ENCODE data around the gene RBP2. TPM values are rescaled to one million over a fixed set of nuclear protein-coding genes. Genes with fewer than 3 reads are reported as not detected.

RBP2 gene
- polyA plus RNA-seq, 2 of the 4 experiments (the other 2 are of a cell fraction), result not detected

DNA sequence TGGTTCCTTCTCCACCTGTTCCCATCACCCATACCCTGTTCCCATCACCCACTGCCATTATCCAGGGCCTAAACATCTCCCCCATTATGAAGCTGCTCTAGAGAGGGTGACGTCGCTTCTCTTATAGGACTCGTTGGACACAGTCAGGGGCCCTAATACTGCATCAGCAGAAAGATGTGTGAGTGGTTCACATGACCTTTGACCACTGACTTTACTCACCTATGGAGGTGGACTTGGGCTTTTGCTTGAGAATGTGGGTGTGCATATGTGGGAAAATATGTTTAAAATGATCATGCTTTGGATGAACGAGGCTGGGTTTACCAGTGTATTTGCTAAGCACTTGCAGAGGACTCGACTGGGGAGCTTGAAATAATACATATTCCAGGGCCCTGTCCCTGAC lies 26.8 kb downstream of the RBP2 start:
- DNase-seq (ENCODE audit: low read depth in 1 of 2, low spot score in 1 of 2) (no peak), FAIRE-seq (no peak), ATAC-seq (no peak)
- TF ChIP-seq POLR2A (IDR thresholded peaks at IDR 0.05; ENCODE audit: low read length) (no peak), CHD2 (IDR thresholded peaks at IDR 0.05; ENCODE audit: low read length, partially characterized antibody) (no peak), BHLHE40 (IDR thresholded peaks at IDR 0.05; ENCODE audit: low read depth, low read length) (no peak), EP300 (IDR thresholded peaks at IDR 0.05) (no peak), HOXB5 (CRISPR knock-in tag; IDR thresholded peaks at IDR 0.05) (no peak), ZC3H11A (IDR thresholded peaks at IDR 0.05) (no peak), JUN (IDR thresholded peaks at IDR 0.05) (no peak), NPAS2 (CRISPR knock-in tag; IDR thresholded peaks at IDR 0.05; ENCODE audit: borderline replicate concordance) (no peak), MYC (IDR thresholded peaks at IDR 0.05; ENCODE audit: borderline replicate concordance, low read length) (no peak), EHF (CRISPR knock-in tag; IDR thresholded peaks at IDR 0.05) (no peak)
- TF ChIP-seq, protein P1, sequence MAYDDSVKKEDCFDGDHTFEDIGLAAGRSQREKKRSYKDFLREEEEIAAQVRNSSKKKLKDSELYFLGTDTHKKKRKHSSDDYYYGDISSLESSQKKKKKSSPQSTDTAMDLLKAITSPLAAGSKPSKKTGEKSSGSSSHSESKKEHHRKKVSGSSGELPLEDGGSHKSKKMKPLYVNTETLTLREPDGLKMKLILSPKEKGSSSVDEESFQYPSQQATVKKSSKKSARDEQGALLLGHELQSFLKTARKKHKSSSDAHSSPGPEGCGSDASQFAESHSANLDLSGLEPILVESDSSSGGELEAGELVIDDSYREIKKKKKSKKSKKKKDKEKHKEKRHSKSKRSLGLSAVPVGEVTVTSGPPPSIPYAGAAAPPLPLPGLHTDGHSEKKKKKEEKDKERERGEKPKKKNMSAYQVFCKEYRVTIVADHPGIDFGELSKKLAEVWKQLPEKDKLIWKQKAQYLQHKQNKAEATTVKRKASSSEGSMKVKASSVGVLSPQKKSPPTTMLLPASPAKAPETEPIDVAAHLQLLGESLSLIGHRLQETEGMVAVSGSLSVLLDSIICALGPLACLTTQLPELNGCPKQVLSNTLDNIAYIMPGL (CRISPR knock-in tag; IDR thresholded peaks at IDR 0.05; ENCODE audit: borderline replicate concordance), result no peak
- TF ChIP-seq, protein P2, sequence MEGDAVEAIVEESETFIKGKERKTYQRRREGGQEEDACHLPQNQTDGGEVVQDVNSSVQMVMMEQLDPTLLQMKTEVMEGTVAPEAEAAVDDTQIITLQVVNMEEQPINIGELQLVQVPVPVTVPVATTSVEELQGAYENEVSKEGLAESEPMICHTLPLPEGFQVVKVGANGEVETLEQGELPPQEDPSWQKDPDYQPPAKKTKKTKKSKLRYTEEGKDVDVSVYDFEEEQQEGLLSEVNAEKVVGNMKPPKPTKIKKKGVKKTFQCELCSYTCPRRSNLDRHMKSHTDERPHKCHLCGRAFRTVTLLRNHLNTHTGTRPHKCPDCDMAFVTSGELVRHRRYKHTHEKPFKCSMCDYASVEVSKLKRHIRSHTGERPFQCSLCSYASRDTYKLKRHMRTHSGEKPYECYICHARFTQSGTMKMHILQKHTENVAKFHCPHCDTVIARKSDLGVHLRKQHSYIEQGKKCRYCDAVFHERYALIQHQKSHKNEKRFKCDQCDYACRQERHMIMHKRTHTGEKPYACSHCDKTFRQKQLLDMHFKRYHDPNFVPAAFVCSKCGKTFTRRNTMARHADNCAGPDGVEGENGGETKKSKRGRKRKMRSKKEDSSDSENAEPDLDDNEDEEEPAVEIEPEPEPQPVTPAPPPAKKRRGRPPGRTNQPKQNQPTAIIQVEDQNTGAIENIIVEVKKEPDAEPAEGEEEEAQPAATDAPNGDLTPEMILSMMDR (IDR thresholded peaks at IDR 0.05), result no peak
- TF ChIP-seq, protein P3, sequence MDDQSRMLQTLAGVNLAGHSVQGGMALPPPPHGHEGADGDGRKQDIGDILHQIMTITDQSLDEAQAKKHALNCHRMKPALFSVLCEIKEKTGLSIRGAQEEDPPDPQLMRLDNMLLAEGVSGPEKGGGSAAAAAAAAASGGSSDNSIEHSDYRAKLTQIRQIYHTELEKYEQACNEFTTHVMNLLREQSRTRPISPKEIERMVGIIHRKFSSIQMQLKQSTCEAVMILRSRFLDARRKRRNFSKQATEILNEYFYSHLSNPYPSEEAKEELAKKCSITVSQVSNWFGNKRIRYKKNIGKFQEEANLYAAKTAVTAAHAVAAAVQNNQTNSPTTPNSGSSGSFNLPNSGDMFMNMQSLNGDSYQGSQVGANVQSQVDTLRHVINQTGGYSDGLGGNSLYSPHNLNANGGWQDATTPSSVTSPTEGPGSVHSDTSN (IDR thresholded peaks at IDR 0.05), result no peak
- TF ChIP-seq, protein P4, sequence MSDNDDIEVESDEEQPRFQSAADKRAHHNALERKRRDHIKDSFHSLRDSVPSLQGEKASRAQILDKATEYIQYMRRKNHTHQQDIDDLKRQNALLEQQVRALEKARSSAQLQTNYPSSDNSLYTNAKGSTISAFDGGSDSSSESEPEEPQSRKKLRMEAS (IDR thresholded peaks at IDR 0.05), result no peak
- TF ChIP-seq, protein P5, sequence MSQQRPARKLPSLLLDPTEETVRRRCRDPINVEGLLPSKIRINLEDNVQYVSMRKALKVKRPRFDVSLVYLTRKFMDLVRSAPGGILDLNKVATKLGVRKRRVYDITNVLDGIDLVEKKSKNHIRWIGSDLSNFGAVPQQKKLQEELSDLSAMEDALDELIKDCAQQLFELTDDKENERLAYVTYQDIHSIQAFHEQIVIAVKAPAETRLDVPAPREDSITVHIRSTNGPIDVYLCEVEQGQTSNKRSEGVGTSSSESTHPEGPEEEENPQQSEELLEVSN (IDR thresholded peaks at IDR 0.05; ENCODE audit: borderline replicate concordance, low read depth), result no peak
- ChIA-PET POLR2A (no interaction called here), CTCF (no interaction called here)
- Histone ChIP-seq H3K4me3 (no peak overlapping the region), H3K4me1 (no peaks in the 10 kb centered on the region), H3K9me3 (no peaks in the 10 kb centered on the region), H3K27ac (no peak overlapping the region), H3K4me2 (no peak overlapping the region)
- WGBS (ENCODE audit: missing lambda C conversion rate), result 60% methylated on average over 5 of the region's 5 CpGs

DNA sequence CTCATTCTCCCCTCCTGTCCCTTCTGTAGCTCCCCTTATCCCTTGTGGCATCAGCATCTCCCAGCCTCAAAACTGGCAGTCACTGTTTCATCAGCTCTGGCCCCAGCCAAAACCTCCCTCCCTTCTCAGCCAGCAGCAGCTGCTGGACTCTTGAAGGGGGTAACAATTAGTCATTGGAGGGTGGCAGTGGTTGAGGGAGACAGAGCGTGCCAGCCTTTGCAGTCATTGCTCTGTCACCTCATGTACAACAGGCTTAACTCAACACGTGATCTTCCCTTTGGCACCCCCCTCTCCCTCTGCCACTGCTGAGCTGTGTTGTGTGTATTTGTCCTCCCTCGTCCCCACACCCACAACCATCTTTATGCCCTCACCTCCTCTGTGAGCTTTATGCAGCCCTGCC lies 28.2 kb downstream of the RBP2 start:
- ChIA-PET CTCF (no interaction called here), POLR2A (no interaction called here)
- ATAC-seq, result peak in 1 of 2 experiments; percentile 24; a peak in 1 of 6 replicates

DNA sequence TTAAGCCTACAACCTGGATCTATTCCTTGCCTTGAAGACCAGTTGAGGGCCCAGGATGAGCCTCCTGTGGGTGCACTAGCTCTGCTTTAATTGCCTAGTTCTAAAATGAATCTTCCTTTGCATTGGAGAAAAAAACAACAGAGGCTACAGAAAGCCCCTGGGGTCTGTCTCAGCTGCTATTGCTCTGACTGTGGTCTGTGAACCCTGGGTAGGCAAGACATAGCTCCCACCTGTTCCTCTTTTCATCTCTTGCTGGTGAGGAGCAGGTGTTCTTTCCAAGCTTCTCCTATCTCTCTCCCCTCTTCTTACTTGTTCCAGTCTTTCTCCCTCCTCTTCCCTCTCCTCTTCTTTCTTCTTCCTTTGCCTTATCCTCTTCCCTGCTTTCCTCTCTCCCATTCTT lies 28.8 kb downstream of the RBP2 start:
- FAIRE-seq (no peak), DNase-seq (ENCODE audit: low read depth in 1 of 2, low spot score in 1 of 2) (no peak), ATAC-seq (no peak)
- H3K4me1 ChIP-seq, result no peaks in the 10 kb centered on the region
- H3K9me3 ChIP-seq, result no peaks in the 10 kb centered on the region
- H3K4me3 ChIP-seq, result no peak overlapping the region
- H3K4me2 ChIP-seq, result no peak overlapping the region
- ChIA-PET CTCF (no interaction called here), POLR2A (no interaction called here)
- no peak overlapping the region for H3K27ac ChIP-seq
- TF ChIP-seq FOXS1 (CRISPR knock-in tag; IDR thresholded peaks at IDR 0.05), result no peak
- TF ChIP-seq CHD4 (IDR thresholded peaks at IDR 0.05; ENCODE audit: borderline replicate concordance), result no peak
- TF ChIP-seq SREBF2 (IDR thresholded peaks at IDR 0.05), result no peak
- TF ChIP-seq EHMT2 (IDR thresholded peaks at IDR 0.05; ENCODE audit: low read depth), result no peak
- TF ChIP-seq, protein P4 (IDR thresholded peaks at IDR 0.05), result no peak
- TF ChIP-seq FOSB (CRISPR knock-in tag; IDR thresholded peaks at IDR 0.05), result no peak
- TF ChIP-seq, protein P6, sequence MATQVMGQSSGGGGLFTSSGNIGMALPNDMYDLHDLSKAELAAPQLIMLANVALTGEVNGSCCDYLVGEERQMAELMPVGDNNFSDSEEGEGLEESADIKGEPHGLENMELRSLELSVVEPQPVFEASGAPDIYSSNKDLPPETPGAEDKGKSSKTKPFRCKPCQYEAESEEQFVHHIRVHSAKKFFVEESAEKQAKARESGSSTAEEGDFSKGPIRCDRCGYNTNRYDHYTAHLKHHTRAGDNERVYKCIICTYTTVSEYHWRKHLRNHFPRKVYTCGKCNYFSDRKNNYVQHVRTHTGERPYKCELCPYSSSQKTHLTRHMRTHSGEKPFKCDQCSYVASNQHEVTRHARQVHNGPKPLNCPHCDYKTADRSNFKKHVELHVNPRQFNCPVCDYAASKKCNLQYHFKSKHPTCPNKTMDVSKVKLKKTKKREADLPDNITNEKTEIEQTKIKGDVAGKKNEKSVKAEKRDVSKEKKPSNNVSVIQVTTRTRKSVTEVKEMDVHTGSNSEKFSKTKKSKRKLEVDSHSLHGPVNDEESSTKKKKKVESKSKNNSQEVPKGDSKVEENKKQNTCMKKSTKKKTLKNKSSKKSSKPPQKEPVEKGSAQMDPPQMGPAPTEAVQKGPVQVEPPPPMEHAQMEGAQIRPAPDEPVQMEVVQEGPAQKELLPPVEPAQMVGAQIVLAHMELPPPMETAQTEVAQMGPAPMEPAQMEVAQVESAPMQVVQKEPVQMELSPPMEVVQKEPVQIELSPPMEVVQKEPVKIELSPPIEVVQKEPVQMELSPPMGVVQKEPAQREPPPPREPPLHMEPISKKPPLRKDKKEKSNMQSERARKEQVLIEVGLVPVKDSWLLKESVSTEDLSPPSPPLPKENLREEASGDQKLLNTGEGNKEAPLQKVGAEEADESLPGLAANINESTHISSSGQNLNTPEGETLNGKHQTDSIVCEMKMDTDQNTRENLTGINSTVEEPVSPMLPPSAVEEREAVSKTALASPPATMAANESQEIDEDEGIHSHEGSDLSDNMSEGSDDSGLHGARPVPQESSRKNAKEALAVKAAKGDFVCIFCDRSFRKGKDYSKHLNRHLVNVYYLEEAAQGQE (IDR thresholded peaks at IDR 0.05), result no peak
- no peak for TF ChIP-seq HEYL (CRISPR knock-in tag; IDR thresholded peaks at IDR 0.05)
- no peak for TF ChIP-seq TFCP2L1 (CRISPR knock-in tag; IDR thresholded peaks at IDR 0.05)

More for the DNA sequence above, 28.2 kb downstream of the RBP2 start:
- Histone ChIP-seq H3K27ac (no peak overlapping the region), H3K9me3 (no peaks in the 10 kb centered on the region), H3K4me3 (no peak overlapping the region), H3K4me2 (no peak overlapping the region), H3K4me1 (no peaks in the 10 kb centered on the region)
- DNase-seq (ENCODE audit: low read depth in 1 of 2, low spot score in 1 of 2) (no peak), FAIRE-seq (no peak)
- WGBS (ENCODE audit: missing lambda C conversion rate), result 35% methylated on average over 3 of the region's 3 CpGs
- TF ChIP-seq TP53 (CRISPR knock-in tag; IDR thresholded peaks at IDR 0.05) (no peak), SREBF2 (IDR thresholded peaks at IDR 0.05) (no peak), HOXB5 (CRISPR knock-in tag; IDR thresholded peaks at IDR 0.05) (no peak), PHF8 (IDR thresholded peaks at IDR 0.05; ENCODE audit: borderline replicate concordance, low read depth) (no peak), ZC3H11A (IDR thresholded peaks at IDR 0.05) (no peak), ESRRA (IDR thresholded peaks at IDR 0.05; ENCODE audit: borderline replicate concordance, low read length) (no peak)
- TF ChIP-seq, protein P7, sequence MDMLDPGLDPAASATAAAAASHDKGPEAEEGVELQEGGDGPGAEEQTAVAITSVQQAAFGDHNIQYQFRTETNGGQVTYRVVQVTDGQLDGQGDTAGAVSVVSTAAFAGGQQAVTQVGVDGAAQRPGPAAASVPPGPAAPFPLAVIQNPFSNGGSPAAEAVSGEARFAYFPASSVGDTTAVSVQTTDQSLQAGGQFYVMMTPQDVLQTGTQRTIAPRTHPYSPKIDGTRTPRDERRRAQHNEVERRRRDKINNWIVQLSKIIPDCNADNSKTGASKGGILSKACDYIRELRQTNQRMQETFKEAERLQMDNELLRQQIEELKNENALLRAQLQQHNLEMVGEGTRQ (IDR thresholded peaks at IDR 0.05), result no peak
